HTERT RPE-1 (cell line): ENCODE measurements around the gene C1RL.

Source experiments
- in situ Hi-C: fragments of 300-500 bp; cut with MboI; formaldehyde crosslinking; loops from 4 replicates; pipeline ENCODE4 v1.14.3; 2020; ENCODE audit warnings: low sequenced_read_pairs

Gene C1RL, protein sequence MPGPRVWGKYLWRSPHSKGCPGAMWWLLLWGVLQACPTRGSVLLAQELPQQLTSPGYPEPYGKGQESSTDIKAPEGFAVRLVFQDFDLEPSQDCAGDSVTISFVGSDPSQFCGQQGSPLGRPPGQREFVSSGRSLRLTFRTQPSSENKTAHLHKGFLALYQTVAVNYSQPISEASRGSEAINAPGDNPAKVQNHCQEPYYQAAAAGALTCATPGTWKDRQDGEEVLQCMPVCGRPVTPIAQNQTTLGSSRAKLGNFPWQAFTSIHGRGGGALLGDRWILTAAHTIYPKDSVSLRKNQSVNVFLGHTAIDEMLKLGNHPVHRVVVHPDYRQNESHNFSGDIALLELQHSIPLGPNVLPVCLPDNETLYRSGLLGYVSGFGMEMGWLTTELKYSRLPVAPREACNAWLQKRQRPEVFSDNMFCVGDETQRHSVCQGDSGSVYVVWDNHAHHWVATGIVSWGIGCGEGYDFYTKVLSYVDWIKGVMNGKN

GRCh38 chr12:7108796-7109571 is at the start of gene C1RL:
Gene C1RL (minus strand): TSS chr12:7109214. CDS start chr12:7109180, 34 bp downstream.
- in situ Hi-C loops: no loop called here

GRCh38 chr12:7157391-7157790 is 48.4 kb upstream of the C1RL start:
- in situ Hi-C loops: no loop called here

GRCh38 chr12:7156259-7157197 is 47.5 kb upstream of the C1RL start:
- in situ Hi-C loops: no loop called here

DNA sequence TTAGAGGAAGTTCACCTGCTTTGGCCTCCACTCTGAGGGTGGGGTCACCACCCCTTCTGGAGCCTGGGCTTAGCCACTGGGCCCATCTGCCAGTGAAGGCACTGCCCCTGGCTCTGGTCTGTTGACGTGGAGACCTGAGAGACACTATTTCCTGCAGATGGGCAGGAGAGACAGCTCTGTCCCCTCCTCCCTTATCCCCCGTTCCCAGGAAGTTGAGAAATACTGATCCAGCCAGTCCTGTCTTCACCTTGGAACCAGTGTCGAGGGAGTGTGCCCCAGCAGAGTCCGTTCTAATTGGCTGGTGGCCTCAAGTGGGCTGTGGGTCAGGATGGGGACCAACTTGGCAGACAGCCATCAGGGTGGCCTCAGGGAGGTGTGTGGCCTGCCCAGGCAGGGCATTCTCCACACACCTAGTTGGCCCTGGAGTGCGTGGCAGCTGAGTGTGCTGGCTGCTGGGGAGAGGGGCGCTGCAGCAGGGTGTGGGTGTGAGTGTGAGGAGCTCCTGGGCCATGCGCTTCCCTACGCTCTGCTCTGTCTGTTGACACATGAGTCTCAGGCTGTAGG is 46.5 kb upstream of the C1RL start:
- in situ Hi-C loops: no loop called here

- in situ Hi-C loops: no loop called here
These were observed 46.0 kb upstream of the C1RL start for GRCh38 chr12:7154901-7155470.

DNA sequence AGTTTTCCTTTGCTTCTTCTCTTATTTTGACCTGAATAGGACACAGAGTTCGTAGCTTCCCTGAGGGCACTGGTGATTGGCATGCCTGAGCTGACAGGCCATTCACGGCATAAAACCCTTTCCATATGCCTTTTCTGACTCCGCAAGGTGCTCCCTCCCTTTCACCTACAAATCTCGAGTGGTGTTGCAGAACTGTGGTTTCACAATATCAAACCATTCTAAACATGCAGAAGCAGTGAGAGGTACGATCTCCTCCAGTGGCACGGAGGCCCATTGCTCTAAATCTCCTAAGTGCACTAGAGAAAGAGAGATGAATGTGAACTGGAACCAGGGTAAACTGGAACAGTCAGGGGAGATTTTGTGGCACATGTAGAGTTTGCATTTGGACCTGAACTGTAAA is 45.0 kb upstream of the C1RL start:
- in situ Hi-C loops: no loop called here

DNA sequence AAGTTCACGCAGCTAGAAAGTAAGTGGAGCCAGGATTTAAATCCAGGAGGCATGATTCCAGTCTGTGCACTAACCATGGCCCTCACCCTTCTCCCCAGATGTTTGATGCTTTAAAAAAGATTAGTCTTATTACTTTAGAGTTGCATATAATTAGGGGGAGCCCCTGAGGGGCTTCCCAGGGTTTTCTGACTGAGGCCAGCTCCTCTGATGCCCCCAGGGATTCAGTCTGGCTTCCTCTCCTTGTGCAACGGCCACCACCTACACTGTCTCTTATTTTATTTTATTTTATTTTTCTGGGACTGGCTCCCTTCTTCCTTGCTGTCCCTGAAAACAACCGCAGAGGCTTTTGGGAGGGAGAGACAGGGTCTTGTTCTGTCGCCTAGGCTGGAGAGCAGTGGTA is 43.8 kb upstream of the C1RL start:
- in situ Hi-C loops: no loop called here

- in situ Hi-C loops: no loop called here
These were observed 42.5 kb upstream of the C1RL start for GRCh38 chr12:7151532-7151931.

DNA sequence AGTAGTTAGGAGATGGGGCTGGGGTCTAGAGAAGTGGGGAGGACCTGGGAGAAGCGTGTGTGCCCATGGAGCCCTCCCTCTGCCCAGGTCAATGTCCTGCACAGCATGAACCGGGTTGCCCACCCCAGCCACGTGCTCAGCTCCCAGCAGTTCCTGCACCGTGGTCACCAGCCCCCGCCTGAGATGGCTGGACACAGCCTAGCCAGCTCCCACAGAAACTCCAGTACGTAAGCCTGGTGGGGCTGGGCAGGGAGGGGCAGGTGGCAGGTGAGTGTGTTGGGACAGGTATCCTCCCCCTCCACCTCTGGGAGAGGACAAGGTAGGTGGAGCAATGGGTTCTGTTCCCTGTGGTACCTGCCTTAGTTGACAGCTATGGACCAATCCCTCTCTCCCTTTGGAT is 41.8 kb upstream of the C1RL start:
- in situ Hi-C loops: no loop called here

GRCh38 chr12:7150356-7150755 is 41.3 kb upstream of the C1RL start:
- in situ Hi-C loops: no loop called here

GRCh38 chr12:7146906-7147305 is 37.9 kb upstream of the C1RL start:
- in situ Hi-C loops: no loop called here

DNA sequence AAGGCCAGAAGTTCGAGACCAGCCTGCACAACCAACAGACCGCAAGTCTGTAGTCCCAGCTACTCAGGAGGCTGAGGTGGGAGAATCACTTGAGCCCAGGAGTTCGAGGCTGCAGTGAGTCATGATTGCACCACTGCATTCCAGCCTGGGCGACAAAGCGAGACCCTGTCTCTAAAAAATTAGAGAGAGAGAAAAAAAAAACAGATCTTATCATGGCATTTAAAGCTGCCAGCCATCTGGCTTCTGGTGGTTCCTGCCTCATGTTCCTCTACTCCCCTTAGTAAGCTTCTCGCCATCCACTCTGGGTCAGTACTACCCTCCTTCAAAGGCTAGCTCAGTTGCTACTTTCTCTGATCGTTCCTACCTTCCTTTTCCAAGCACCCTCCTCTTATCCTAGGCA is 37.2 kb upstream of the C1RL start:
- in situ Hi-C loops: no loop called here

GRCh38 chr12:7145671-7146070 is 36.7 kb upstream of the C1RL start:
- in situ Hi-C loops: no loop called here

DNA sequence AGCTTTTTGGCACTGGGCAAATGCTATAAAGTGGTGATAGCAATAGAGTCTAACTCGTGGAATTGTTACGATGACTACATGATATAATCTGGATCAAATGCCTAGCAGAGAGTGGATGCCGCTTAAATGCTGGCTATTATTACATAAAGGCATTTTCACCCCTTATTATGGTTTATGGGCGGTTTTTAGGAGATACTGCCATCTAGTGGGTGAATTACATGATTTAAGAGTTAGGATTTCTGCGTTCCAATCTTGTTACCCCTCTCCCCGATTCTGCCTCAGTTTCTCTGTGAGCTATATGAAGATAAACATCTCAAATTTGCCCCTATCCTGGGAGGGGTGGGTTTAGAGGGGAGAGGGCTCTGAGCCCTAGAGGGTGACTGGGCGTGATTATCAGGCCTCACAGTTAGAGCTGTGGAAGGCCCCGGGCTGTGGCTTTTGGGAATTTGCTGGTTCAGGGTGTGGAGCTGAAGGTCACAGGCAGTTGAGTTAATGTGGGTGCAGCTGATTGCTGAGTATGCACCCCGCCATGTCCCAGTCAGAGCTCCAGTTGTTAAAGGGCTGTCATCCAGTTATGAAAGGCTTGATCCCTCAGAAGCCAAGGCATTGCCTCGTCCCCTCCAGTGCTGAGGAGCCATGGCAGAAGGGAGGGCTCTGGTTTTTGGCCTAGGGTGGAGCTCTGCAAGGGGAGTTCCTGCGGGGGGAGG is 35.6 kb upstream of the C1RL start:
- in situ Hi-C loops: no loop called here

- in situ Hi-C loops: no loop called here
These were observed 34.5 kb upstream of the C1RL start for GRCh38 chr12:7143564-7143963.

DNA sequence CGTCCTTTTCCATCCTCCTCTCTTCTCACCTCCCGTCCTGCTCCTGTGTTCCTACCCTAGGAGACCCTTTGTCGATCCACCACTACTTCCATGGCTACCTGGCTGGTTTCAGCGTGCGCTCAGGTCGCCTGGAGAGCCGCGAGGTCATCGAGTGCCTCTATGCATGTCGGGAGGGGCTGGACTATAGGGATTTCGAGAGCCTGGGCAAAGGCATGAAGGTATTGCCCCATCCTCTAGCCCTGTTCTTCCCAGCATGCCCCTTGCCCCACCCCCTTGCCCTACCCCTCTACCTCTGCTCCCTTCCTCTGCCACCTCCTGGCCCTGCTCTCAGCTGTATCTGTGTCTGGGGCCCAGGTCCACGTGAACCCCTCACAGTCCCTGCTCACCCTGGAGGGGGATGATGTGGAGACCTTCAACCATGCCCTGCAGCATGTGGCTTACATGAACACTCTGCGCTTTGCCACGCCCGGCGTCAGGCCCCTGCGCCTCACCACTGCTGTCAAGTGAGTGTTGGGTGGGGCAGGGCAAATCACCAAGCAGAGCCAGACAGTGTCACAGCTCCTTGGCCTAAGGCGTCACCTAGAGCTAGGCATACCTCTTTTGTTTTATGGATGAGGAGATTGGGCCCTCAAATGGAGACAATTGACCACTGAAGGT is 33.9 kb upstream of the C1RL start:
- in situ Hi-C loops: no loop called here

DNA sequence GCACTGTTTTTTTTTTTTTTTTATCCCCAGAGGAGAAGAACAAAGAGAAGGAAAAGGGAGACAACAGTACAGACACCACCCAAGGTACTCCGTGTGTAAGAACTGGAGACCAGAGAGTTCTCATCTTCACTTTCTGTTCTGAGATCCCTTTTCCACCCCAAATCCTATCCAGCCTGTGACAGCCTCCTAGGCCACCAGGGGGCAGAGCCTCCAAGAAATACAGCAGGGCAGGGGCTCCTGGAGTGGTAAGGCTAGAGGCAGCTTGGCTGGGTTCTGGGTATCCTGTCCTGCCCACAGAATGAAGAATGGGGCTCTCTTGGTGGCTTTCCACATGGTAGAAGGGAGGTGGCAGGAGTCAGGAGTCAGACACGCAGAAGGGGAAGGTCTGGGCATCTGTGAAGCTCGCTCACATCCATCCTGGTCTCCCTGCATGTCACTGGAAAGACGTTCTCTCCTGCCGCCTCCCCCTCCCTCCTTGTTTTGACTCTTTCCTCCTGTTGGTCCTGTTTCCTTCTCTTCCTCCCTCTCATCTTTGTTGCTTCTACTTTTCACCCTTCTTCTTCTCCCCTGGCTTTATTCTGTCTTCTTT is 33.1 kb upstream of the C1RL start:
- in situ Hi-C loops: no loop called here

GRCh38 chr12:7141351-7142005 is 32.5 kb upstream of the C1RL start:
- in situ Hi-C loops: no loop called here
